ENCODE data around the gene TMEM190.

TMEM190 gene

GRCh38 chr19:55372316-55373081, 4.1 kb upstream of the TMEM190 start:
- DNase-seq (ENCODE audit: low read depth): no peak

GRCh38 chr19:55373306-55373992, 3.2 kb upstream of the TMEM190 start:
- no peak for DNase-seq (ENCODE audit: low read depth)

GRCh38 chr19:55373993-55374757, 2.5 kb upstream of the TMEM190 start:
- no peak for DNase-seq (ENCODE audit: low read depth)

GRCh38 chr19:55377356-55378131, 918 bp downstream of the TMEM190 start:
- no peak for DNase-seq (ENCODE audit: low read depth)

GRCh38 chr19:55379174-55379573, 2.5 kb downstream of the TMEM190 start:
- no peak for DNase-seq (ENCODE audit: low read depth)

- no peak for DNase-seq (ENCODE audit: low read depth)
Measured at GRCh38 chr19:55382013-55382412, 5.4 kb downstream of the TMEM190 start.

- no peak for DNase-seq (ENCODE audit: low read depth)
Measured at GRCh38 chr19:55382522-55383054, 6.0 kb downstream of the TMEM190 start.

GRCh38 chr19:55383279-55384130, 6.9 kb downstream of the TMEM190 start:
- no peak for DNase-seq (ENCODE audit: low read depth)

- DNase-seq (ENCODE audit: low read depth): no peak
Measured at GRCh38 chr19:55384131-55384919, 7.7 kb downstream of the TMEM190 start, which contains the start of gene TMEM238. TMEM238 (minus strand) TSS chr19:55384292; CDS start chr19:55384259, 33 bp downstream.

GRCh38 chr19:55384920-55385723, 8.5 kb downstream of the TMEM190 start:
- DNase-seq (ENCODE audit: low read depth): peak; percentile 94

- peak; percentile 96 for DNase-seq (ENCODE audit: low read depth)
Measured at GRCh38 chr19:55385724-55386492, 9.3 kb downstream of the TMEM190 start, which contains the start of gene RPL28. RPL28 (plus strand) TSS chr19:55385932; CDS start chr19:55386358, 426 bp downstream.

- DNase-seq (ENCODE audit: low read depth): no peak
Measured at GRCh38 chr19:55386493-55386971, 9.9 kb downstream of the TMEM190 start.

- DNase-seq (ENCODE audit: low read depth): no peak
Measured at GRCh38 chr19:55387736-55388497, 11.3 kb downstream of the TMEM190 start.

GRCh38 chr19:55389386-55390317, 13.0 kb downstream of the TMEM190 start:
- no peak for DNase-seq (ENCODE audit: low read depth)

- DNase-seq (ENCODE audit: low read depth): no peak
Measured at GRCh38 chr19:55390461-55390880, 13.8 kb downstream of the TMEM190 start.

- no peak for DNase-seq (ENCODE audit: low read depth)
Measured at GRCh38 chr19:55391191-55391670, 14.6 kb downstream of the TMEM190 start.

All from HS-5 (cell line).